Ectodermal cell (in vitro differentiated cells): ENCODE data around the gene ERCC4.

Experiments
- H3K27ac ChIP-seq: 2 replicates; pipeline ENCODE4 v1.7.0; 2013; ENCODE audit warnings: mild to moderate bottlenecking, low read depth, low read length; ENCODE audit not compliant: insufficient read depth, poor library complexity, severe bottlenecking
- H3K27me3 ChIP-seq: 2 replicates; pipeline ENCODE4 v1.7.0; 2013; ENCODE audit warnings: mild to moderate bottlenecking, low read length; ENCODE audit not compliant: insufficient read depth, control insufficient read depth, poor library complexity, severe bottlenecking
- H3K36me3 ChIP-seq: one replicate; pipeline ENCODE4 v1.7.0; 2013; ENCODE audit warnings: low read length; ENCODE audit not compliant: control insufficient read depth, insufficient read depth
- H3K4me1 ChIP-seq: one replicate; pipeline ENCODE4 v1.7.0; 2013; ENCODE audit warnings: low read length; ENCODE audit not compliant: control insufficient read depth, insufficient read depth
- H3K4me3 ChIP-seq: 2 replicates; pipeline ENCODE4 v1.7.0; 2013; ENCODE audit warnings: low read depth, low read length, control low read depth; ENCODE audit not compliant: insufficient read depth
- H3K9me3 ChIP-seq: 2 replicates; pipeline ENCODE4 v1.7.0; 2013; ENCODE audit warnings: mild to moderate bottlenecking, low read length, moderate library complexity; ENCODE audit not compliant: control insufficient read depth
- WGBS, 2 experiments: methylation state at CpG; one replicate each; pipeline ENCODE4 v1.1.7; 2013; ENCODE audit warnings: missing lambda C conversion rate in 2 of 2; 5-methylcytosine and 5-hydroxymethylcytosine counted together

Gene ERCC4

DNA sequence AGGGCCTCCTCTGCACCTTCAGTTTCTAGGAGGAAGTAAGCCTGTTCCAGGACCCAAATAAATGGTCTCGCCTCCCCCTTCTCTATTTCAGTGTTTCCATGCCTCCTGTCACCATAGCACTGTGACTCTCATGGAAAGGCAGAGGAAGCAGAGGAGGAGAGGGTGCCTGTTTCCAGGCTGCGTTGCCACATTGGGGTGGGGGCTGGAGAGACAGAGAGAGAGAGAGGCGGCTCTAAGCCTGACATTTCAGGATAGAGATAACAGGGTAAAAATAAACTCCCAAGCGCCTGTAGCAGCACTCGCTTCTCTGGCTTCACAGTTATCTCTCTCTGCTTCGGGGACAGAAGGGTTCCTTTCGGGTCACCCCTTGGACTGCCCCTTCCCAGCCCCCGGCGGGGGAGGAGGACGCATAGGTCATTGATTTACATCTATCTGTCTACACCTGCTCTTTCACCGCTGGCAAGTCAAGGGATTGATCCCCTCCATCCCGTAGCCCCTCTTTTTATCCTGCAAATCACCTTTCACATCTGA, 80.0 kb downstream of the ERCC4 start:
- H3K9me3 ChIP-seq = no peaks in the 10 kb centered on the region
- H3K36me3 ChIP-seq = no peaks in the 10 kb centered on the region
- no peaks in the 10 kb centered on the region for H3K27me3 ChIP-seq
- no peak overlapping the region for H3K4me3 ChIP-seq
- WGBS, 2 experiments = 86 to 89% methylated on average over 12 of the region's 12 CpGs
- H3K27ac ChIP-seq = no peak overlapping the region
- H3K4me1 ChIP-seq = peaks cover 11% of the 10 kb centered on the region

GRCh38 chr16:14001521-14001920, 81.6 kb downstream of the ERCC4 start:
- no peaks in the 10 kb centered on the region for H3K9me3 ChIP-seq
- no peaks in the 10 kb centered on the region for H3K27me3 ChIP-seq
- peaks cover 11% of the 10 kb centered on the region for H3K4me1 ChIP-seq
- no peak overlapping the region for H3K4me3 ChIP-seq
- WGBS, 2 experiments = 91% methylated on average over 10 of the region's 10 CpGs
- no peaks in the 10 kb centered on the region for H3K36me3 ChIP-seq
- peak overlapping the region; percentile 16 for H3K27ac ChIP-seq
